ENCODE results near the gene NCF2.

GRCh38 chr1:183604815-183605214, 14.6 kb upstream of the NCF2 start:
- no peak for TF ChIP-seq CTCF (conservative IDR thresholded peaks at IDR 0.05; ENCODE audit: low read depth, low read length)
- TF ChIP-seq EZH2 (IDR thresholded peaks at IDR 0.05; ENCODE audit: low read length, unreplicated experiment), result no peak

All from PC-3 (cell line).